Medulla oblongata (tissue), 1 donor: ENCODE measurements around the gene IFI6.
"Not testable (repeated sequence)": the region's sequence is repeated elsewhere in the genome, so short reads cannot be mapped to it uniquely, and the experiment has no call there.

Source experiments
- DNase-seq: peaks from one replicate; pipeline ENCODE4 v3.0.0-alpha.2; 2015; ENCODE audit errors: extremely low spot score

IFI6 gene

GRCh38 chr1:27650539-27651175 is 21.3 kb downstream of the IFI6 start:
- no peak for DNase-seq

GRCh38 chr1:27650171-27650538 is 21.8 kb downstream of the IFI6 start:
- no peak for DNase-seq

GRCh38 chr1:27649306-27649635 is 22.7 kb downstream of the IFI6 start:
- no peak for DNase-seq

- DNase-seq = no peak
Observed at GRCh38 chr1:27648602-27649305, 23.2 kb downstream of the IFI6 start.

GRCh38 chr1:27647328-27647727 is 24.7 kb downstream of the IFI6 start:
- DNase-seq = no peak

- no peak for DNase-seq
Observed at GRCh38 chr1:27646676-27647075, 25.3 kb downstream of the IFI6 start.

GRCh38 chr1:27645071-27645415 is 26.9 kb downstream of the IFI6 start:
- DNase-seq = no peak

GRCh38 chr1:27644369-27645070 is 27.5 kb downstream of the IFI6 start:
- no peak for DNase-seq

- no peak for DNase-seq
Observed at GRCh38 chr1:27643600-27644368, 28.2 kb downstream of the IFI6 start.

GRCh38 chr1:27640514-27640913 is 31.5 kb downstream of the IFI6 start:
- DNase-seq = not testable (repeated sequence)

- DNase-seq = no peak
Observed at GRCh38 chr1:27638805-27639204, 33.2 kb downstream of the IFI6 start.

GRCh38 chr1:27638047-27638734 is 33.8 kb downstream of the IFI6 start:
- no peak for DNase-seq

- DNase-seq = no peak
Observed at GRCh38 chr1:27635396-27636142, 36.4 kb downstream of the IFI6 start.

- DNase-seq = no peak
Observed at GRCh38 chr1:27634985-27635367, 37.0 kb downstream of the IFI6 start, which contains the start of gene FGR. TSS of gene FGR (minus strand) at chr1:27635185. CDS start at chr1:27623916, 11,269 bp downstream.

GRCh38 chr1:27634177-27634984 is 37.6 kb downstream of the IFI6 start:
- DNase-seq = no peak

- DNase-seq = no peak
Observed at GRCh38 chr1:27633640-27634176, 38.3 kb downstream of the IFI6 start.

GRCh38 chr1:27633298-27633610 is 38.7 kb downstream of the IFI6 start:
- DNase-seq = no peak

GRCh38 chr1:27632387-27633297 is 39.4 kb downstream of the IFI6 start:
- no peak for DNase-seq

GRCh38 chr1:27630859-27631491 is 41.0 kb downstream of the IFI6 start:
- no peak for DNase-seq
